ENCODE data around the gene SPINK2.

GRCh38 chr4:56857601-56858309, 36.3 kb upstream of the SPINK2 start:
- TF ChIP-seq EZH2 (IDR thresholded peaks at IDR 0.05; ENCODE audit: insufficient read depth, poor library complexity, severe bottlenecking) (no peak), EZH2phosphoT487 (IDR thresholded peaks at IDR 0.05; ENCODE audit: insufficient read depth, low read depth) (no peak)

Data from GM23248 (cell line).